DND-41 (cell line): Measurements from ENCODE around the gene MAP3K10.

Source experiments
- ATAC-seq: fragments of 200-7000 bp; cut with Tn5 transposase; 3 replicates; pipeline ENCODE4 v1.9.1; 2021; ENCODE audit warnings: low read depth; ENCODE audit not compliant: insufficient read depth
- DNase-seq: peaks from one replicate; pipeline ENCODE4 v3.0.0-alpha.2; 2020
- H2AFZ ChIP-seq: 2 replicates; pipeline ENCODE4 v1.6.0; 2012; ENCODE audit warnings: low read depth, low read length
- H3K27ac ChIP-seq: 2 replicates; pipeline ENCODE4 v1.5.1; 2012; ENCODE audit warnings: low read length, inconsistent platforms
- H3K27me3 ChIP-seq: fragments of 200-600 bp; sonication (generic); 2 replicates; pipeline ENCODE4 v1.6.0; 2012; ENCODE audit warnings: low read length, mild to moderate bottlenecking, inconsistent platforms; ENCODE audit not compliant: insufficient read depth, poor library complexity
- H3K36me3 ChIP-seq: 2 replicates; pipeline ENCODE4 v1.5.1; 2012; ENCODE audit warnings: low read length, inconsistent platforms; ENCODE audit not compliant: insufficient read depth
- H3K4me1 ChIP-seq: 2 replicates; pipeline ENCODE4 v1.5.1; 2012; ENCODE audit warnings: mild to moderate bottlenecking, low read length; ENCODE audit not compliant: insufficient read depth
- H3K4me2 ChIP-seq: 2 replicates; pipeline ENCODE4 v1.6.0; 2012; ENCODE audit warnings: mild to moderate bottlenecking, moderate library complexity, low read length, inconsistent platforms; ENCODE audit not compliant: insufficient read depth
- H3K4me3 ChIP-seq, 2 experiments: fragments of 200-600 bp in 1 of 2; shearing (Covaris generic) in 1 of 2; 2 replicates each; pipeline ENCODE4 v1.5.1; 2012 to 2016; ENCODE audit warnings: inconsistent platforms in 2 of 2, low read length in 2 of 2, mild to moderate bottlenecking in 2 of 2, low read depth in 1 of 2, moderate library complexity in 1 of 2
- H3K79me2 ChIP-seq: 2 replicates; pipeline ENCODE4 v1.6.0; 2012; ENCODE audit warnings: low read length, inconsistent platforms; ENCODE audit not compliant: insufficient read depth
- H3K9ac ChIP-seq: 2 replicates; pipeline ENCODE4 v1.6.0; 2012; ENCODE audit warnings: low read depth, mild to moderate bottlenecking, inconsistent platforms, low read length, moderate library complexity
- H3K9me3 ChIP-seq: 2 replicates; pipeline ENCODE4 v1.5.1; 2012; ENCODE audit warnings: low read length, moderate library complexity, mild to moderate bottlenecking, inconsistent platforms; ENCODE audit not compliant: insufficient read depth, severe bottlenecking
- H4K20me1 ChIP-seq: 2 replicates; pipeline ENCODE4 v1.6.0; 2012; ENCODE audit warnings: low read length; ENCODE audit not compliant: insufficient read depth
- CTCF ChIP-seq: IDR thresholded peaks from 2 replicates; pipeline ENCODE4 v1.5.1; 2012; ENCODE audit warnings: borderline replicate concordance, low read length, moderate library complexity, mild to moderate bottlenecking; ENCODE audit not compliant: poor library complexity, severe bottlenecking; ENCODE audit errors: extremely low read depth
- EZH2 ChIP-seq: IDR thresholded peaks from 3 replicates; pipeline ENCODE4 v1.6.1; 2012; ENCODE audit warnings: borderline replicate concordance, low read depth, mild to moderate bottlenecking, moderate library complexity, low read length, inconsistent platforms; ENCODE audit not compliant: severe bottlenecking

Gene MAP3K10

GRCh38 chr19:40263440-40264313, 72.5 kb downstream of the MAP3K10 start:
- Histone ChIP-seq H3K36me3 (peaks cover 46% of the 10 kb centered on the region), H3K9me3 (no peaks in the 10 kb centered on the region), H3K27me3 (no peaks in the 10 kb centered on the region), H3K79me2 (peaks cover 87% of the 10 kb centered on the region), H2AFZ (no peak overlapping the region), H4K20me1 (peaks cover 60% of the 10 kb centered on the region), H3K4me2 (no peak overlapping the region), H3K4me3 (no peak overlapping the region), H3K4me1 (no peaks in the 10 kb centered on the region), H3K27ac (no peak overlapping the region), H3K9ac (no peak overlapping the region)
- no peak for DNase-seq
- no peak for ATAC-seq
- TF ChIP-seq CTCF (no peak), EZH2 (no peak)

GRCh38 chr19:40264314-40265054, 73.3 kb downstream of the MAP3K10 start:
- Histone ChIP-seq H3K36me3 (peaks cover 47% of the 10 kb centered on the region), H3K79me2 (peaks cover 85% of the 10 kb centered on the region), H3K4me3 (no peak overlapping the region), H3K9me3 (no peaks in the 10 kb centered on the region), H3K27me3 (no peaks in the 10 kb centered on the region), H4K20me1 (peaks cover 66% of the 10 kb centered on the region), H2AFZ (no peak overlapping the region), H3K4me1 (no peaks in the 10 kb centered on the region), H3K27ac (no peak overlapping the region), H3K4me2 (no peak overlapping the region), H3K9ac (no peak overlapping the region)
- DNase-seq = no peak
- no peak for TF ChIP-seq EZH2
- TF ChIP-seq CTCF = no peak
- ATAC-seq = no peak
